ENCODE results near the gene QRICH2.
"Not testable (repeated sequence)": the region's sequence is repeated elsewhere in the genome, so short reads cannot be mapped to it uniquely, and the experiment has no call there.

Gene QRICH2

GRCh38 chr17:76264755-76265623 lies 43.1 kb downstream of the QRICH2 start, which contains the start of gene UBALD2:
TSS of gene UBALD2 (plus strand) at chr17:76265348. CDS start at chr17:76265506, 158 bp downstream.
- peak; percentile 99 for DNase-seq

- DNase-seq, result no peak
Measured at GRCh38 chr17:76264425-76264754, 43.7 kb downstream of the QRICH2 start.

GRCh38 chr17:76263896-76264295 lies 44.2 kb downstream of the QRICH2 start:
- DNase-seq, result no peak

- no peak for DNase-seq
Measured at GRCh38 chr17:76262732-76263344, 45.2 kb downstream of the QRICH2 start.

GRCh38 chr17:76261421-76262215 lies 46.5 kb downstream of the QRICH2 start:
- DNase-seq, result no peak

- no peak for DNase-seq
Measured at GRCh38 chr17:76260669-76261068, 47.4 kb downstream of the QRICH2 start.

- DNase-seq, result no peak
Measured at GRCh38 chr17:76260220-76260619, 47.9 kb downstream of the QRICH2 start.

GRCh38 chr17:76256430-76257050 lies 51.5 kb downstream of the QRICH2 start:
- DNase-seq, result not testable (repeated sequence)

GRCh38 chr17:76255801-76256429 lies 52.2 kb downstream of the QRICH2 start:
- no peak for DNase-seq

- no peak for DNase-seq
Measured at GRCh38 chr17:76254275-76254674, 53.8 kb downstream of the QRICH2 start.

GRCh38 chr17:76253841-76254240 lies 54.2 kb downstream of the QRICH2 start:
- DNase-seq, result no peak

- DNase-seq, result peak; percentile 32
Measured at GRCh38 chr17:76252967-76253766, 54.9 kb downstream of the QRICH2 start.

GRCh38 chr17:76252040-76252954 lies 55.8 kb downstream of the QRICH2 start:
- DNase-seq, result peak; percentile 64

GRCh38 chr17:76251478-76252039 lies 56.5 kb downstream of the QRICH2 start:
- no peak for DNase-seq

GRCh38 chr17:76250141-76250540 lies 57.9 kb downstream of the QRICH2 start:
- DNase-seq, result no peak

- DNase-seq, result no peak
Measured at GRCh38 chr17:76248013-76248782, 59.9 kb downstream of the QRICH2 start.

- DNase-seq, result no peak
Measured at GRCh38 chr17:76247304-76247703, 60.8 kb downstream of the QRICH2 start.

GRCh38 chr17:76246080-76247066 lies 61.7 kb downstream of the QRICH2 start:
- peak; percentile 89 for DNase-seq

All from OCI-M1 (cell line).